HL-60 (cell line): ENCODE data around the gene ZNF609.

Source experiments
- DNase-seq, 2 experiments: peaks; one replicate each; pipeline ENCODE4 v3.0.0-alpha.2; 2010 to 2020; ENCODE audit warnings: low read depth in 1 of 2, low spot score in 1 of 2
- H3K27ac ChIP-seq: fragments of 250-450 bp; sonication (Bioruptor Pico); replicated peaks from 2 replicates; pipeline ENCODE4 v1.5.1; 2020; ENCODE audit warnings: mild to moderate bottlenecking, moderate library complexity
- H3K27me3 ChIP-seq: fragments of 250-450 bp; sonication (Bioruptor Pico); 2 replicates; pipeline ENCODE4 v1.5.1; 2021; ENCODE audit warnings: mild to moderate bottlenecking, moderate library complexity; ENCODE audit not compliant: insufficient read depth, poor library complexity, severe bottlenecking
- H3K4me3 ChIP-seq: replicated peaks from 2 replicates; pipeline ENCODE4 v1.5.1; 2011; ENCODE audit warnings: mild to moderate bottlenecking, control low read depth, low read length; ENCODE audit not compliant: insufficient read depth
- GABPA ChIP-seq: IDR thresholded peaks from 2 replicates; pipeline ENCODE4 v1.6.1; 2012; ENCODE audit warnings: low read depth
- POLR2AphosphoS5 ChIP-seq: IDR thresholded peaks from 2 replicates; pipeline ENCODE4 v1.6.1; 2012; ENCODE audit warnings: low read depth
- SPI1 ChIP-seq: IDR thresholded peaks from 2 replicates; pipeline ENCODE4 v1.6.1; 2012; ENCODE audit warnings: low read depth, mild to moderate bottlenecking, borderline replicate concordance
- TF ChIP-seq, protein P1 (sequence below): IDR thresholded peaks from one replicate; pipeline ENCODE4 v1.5.1; 2011; ENCODE audit warnings: low read length, control low read depth, inconsistent platforms; ENCODE audit not compliant: insufficient read depth
- TF ChIP-seq, protein P2 (sequence below): IDR thresholded peaks from 2 replicates; pipeline ENCODE4 v1.6.1; 2012; ENCODE audit warnings: low read depth; ENCODE audit not compliant: insufficient replicate concordance

Gene ZNF609

DNA sequence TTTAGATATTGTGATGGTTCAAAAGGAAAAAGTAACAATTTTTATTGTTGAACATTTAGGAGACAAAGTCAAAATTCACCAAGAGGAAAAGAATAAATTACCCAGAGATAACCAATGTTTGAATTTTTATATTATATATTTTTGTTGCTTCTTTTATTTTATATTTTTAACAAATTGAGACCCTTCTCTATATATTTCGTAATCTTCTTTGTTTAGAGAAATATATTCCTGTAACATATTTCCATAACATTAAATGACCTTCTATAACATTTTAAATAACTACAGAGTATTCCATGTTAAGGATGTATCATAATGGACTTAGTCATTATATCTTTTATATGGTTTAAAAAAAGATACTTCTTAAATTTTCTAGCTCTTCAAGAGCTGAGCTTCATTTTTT lies 187.0 kb downstream of the ZNF609 start:
- Histone ChIP-seq H3K27ac (no peak overlapping the region), H3K4me3 (no peak overlapping the region), H3K27me3 (no peaks in the 10 kb centered on the region)
- DNase-seq = no peak
- TF ChIP-seq GABPA (no peak), SPI1 (no peak), POLR2AphosphoS5 (no peak)
- TF ChIP-seq, protein P1, sequence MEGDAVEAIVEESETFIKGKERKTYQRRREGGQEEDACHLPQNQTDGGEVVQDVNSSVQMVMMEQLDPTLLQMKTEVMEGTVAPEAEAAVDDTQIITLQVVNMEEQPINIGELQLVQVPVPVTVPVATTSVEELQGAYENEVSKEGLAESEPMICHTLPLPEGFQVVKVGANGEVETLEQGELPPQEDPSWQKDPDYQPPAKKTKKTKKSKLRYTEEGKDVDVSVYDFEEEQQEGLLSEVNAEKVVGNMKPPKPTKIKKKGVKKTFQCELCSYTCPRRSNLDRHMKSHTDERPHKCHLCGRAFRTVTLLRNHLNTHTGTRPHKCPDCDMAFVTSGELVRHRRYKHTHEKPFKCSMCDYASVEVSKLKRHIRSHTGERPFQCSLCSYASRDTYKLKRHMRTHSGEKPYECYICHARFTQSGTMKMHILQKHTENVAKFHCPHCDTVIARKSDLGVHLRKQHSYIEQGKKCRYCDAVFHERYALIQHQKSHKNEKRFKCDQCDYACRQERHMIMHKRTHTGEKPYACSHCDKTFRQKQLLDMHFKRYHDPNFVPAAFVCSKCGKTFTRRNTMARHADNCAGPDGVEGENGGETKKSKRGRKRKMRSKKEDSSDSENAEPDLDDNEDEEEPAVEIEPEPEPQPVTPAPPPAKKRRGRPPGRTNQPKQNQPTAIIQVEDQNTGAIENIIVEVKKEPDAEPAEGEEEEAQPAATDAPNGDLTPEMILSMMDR = no peak

DNA sequence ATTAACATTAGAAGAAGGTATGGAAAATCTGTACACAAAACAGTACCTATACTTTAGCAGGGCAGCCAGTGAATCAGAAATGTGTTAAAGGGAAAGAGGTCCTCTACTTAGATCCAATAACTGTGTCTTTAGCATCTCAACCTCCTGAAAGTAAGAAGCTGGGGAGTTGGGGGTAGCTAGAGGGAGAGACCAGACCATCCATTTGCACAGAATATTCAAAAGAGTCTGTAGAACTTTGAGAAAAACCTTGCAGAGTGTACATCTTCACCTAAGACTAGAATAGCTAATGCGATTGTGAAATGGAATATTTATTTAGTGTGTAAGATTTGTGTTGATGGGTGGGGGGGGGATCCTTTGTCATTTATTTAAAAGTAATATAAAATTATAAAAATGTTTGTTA lies 190.2 kb downstream of the ZNF609 start:
- H3K27me3 ChIP-seq = no peaks in the 10 kb centered on the region
- H3K27ac ChIP-seq = no peak overlapping the region
- DNase-seq = no peak
- TF ChIP-seq, protein P2, sequence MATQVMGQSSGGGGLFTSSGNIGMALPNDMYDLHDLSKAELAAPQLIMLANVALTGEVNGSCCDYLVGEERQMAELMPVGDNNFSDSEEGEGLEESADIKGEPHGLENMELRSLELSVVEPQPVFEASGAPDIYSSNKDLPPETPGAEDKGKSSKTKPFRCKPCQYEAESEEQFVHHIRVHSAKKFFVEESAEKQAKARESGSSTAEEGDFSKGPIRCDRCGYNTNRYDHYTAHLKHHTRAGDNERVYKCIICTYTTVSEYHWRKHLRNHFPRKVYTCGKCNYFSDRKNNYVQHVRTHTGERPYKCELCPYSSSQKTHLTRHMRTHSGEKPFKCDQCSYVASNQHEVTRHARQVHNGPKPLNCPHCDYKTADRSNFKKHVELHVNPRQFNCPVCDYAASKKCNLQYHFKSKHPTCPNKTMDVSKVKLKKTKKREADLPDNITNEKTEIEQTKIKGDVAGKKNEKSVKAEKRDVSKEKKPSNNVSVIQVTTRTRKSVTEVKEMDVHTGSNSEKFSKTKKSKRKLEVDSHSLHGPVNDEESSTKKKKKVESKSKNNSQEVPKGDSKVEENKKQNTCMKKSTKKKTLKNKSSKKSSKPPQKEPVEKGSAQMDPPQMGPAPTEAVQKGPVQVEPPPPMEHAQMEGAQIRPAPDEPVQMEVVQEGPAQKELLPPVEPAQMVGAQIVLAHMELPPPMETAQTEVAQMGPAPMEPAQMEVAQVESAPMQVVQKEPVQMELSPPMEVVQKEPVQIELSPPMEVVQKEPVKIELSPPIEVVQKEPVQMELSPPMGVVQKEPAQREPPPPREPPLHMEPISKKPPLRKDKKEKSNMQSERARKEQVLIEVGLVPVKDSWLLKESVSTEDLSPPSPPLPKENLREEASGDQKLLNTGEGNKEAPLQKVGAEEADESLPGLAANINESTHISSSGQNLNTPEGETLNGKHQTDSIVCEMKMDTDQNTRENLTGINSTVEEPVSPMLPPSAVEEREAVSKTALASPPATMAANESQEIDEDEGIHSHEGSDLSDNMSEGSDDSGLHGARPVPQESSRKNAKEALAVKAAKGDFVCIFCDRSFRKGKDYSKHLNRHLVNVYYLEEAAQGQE = no peak
- no peak for TF ChIP-seq SPI1
- TF ChIP-seq, protein P1 = no peak
- no peak for TF ChIP-seq GABPA
- TF ChIP-seq POLR2AphosphoS5 = no peak
- no peak overlapping the region for H3K4me3 ChIP-seq

DNA sequence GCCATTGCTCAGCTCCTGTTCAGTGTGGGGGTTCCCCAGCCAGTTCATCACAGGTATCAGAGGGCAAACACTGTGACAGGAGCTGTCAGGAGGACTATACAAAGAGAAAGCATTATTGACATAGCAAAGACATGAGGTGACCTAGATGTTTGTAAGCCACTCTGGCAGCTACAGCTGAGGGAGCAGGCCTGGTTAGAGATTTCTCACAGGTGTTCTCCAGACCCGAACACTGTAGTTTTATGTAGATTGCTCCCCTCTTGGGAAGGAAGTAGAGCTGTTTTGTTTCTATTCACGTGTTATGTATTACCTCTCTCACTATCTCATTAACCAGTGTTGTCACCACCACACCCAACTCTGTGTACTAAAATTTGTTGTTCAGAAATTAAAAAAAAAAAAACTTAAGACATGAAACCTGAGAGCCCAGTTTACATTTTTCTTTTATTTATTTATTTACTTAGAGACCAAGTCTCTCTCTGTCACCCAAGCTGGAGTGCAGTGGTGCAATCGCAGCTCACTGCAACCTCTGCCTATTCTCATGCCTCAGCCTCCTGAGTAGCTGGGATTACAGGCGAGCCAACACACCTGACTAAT lies 191.3 kb downstream of the ZNF609 start:
- H3K4me3 ChIP-seq = no peak overlapping the region
- no peak for DNase-seq
- TF ChIP-seq SPI1 (no peak), GABPA (no peak), POLR2AphosphoS5 (no peak)
- TF ChIP-seq, protein P2 = no peak
- TF ChIP-seq, protein P1 = no peak
- H3K27me3 ChIP-seq = no peaks in the 10 kb centered on the region
- no peak overlapping the region for H3K27ac ChIP-seq

DNA sequence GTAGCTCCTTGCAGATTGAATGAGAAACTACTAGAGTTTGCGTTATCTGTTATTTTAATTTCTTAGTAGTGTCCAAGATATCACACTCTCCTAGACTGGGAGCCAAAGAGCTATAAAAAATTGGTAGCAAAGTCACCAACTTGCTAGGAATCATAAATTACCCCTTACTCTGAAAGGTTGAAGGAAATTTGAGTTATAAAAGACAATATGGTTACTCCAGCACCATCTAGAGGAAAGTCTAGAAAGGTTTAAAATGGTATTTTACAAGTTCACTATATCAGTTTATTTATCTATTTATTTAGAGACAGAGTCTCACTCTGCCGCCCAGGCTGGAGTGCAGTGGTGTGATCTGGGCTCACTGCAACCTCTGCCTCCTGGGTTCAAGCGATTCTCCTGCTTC lies 193.4 kb downstream of the ZNF609 start:
- Histone ChIP-seq H3K27ac (no peak overlapping the region), H3K27me3 (no peaks in the 10 kb centered on the region), H3K4me3 (no peak overlapping the region)
- no peak for DNase-seq
- TF ChIP-seq, protein P2 = no peak
- TF ChIP-seq GABPA (no peak), POLR2AphosphoS5 (no peak), SPI1 (no peak)
- TF ChIP-seq, protein P1 = no peak
